Measurements from ENCODE around the gene C22orf23. TPM values are rescaled to one million over a fixed set of nuclear protein-coding genes. Genes with fewer than 3 reads are reported as not detected.
"Not testable (repeated sequence)": the region's sequence is repeated elsewhere in the genome, so short reads cannot be mapped to it uniquely, and the experiment has no call there.

Gene C22orf23
- total RNA-seq, 2 experiments from 2014 or later, result 0.14 TPM; not detected in 1

- H3K9me3 Mint-ChIP-seq; intact Hi-C loops (cut with micrococcal nuclease); H3K27me3 Mint-ChIP-seq; H3K4me1 Mint-ChIP-seq (ENCODE audit: low read depth); POLR2A ChIA-PET; DNase-seq; H3K27ac Mint-ChIP-seq; H3K36me3 Mint-ChIP-seq; H3K4me3 Mint-ChIP-seq: not testable (repeated sequence)
- CTCF ChIA-PET, result interaction anchor here (0.8 kb wide), 1 partner anchor 10 kb away, joined by 3 read pairs; no protein-coding TSS in a partner anchor
Measured at GRCh38 chr22:37976022-37976421, 22.6 kb upstream of the C22orf23 start.

- no peak for DNase-seq
- POLR2A ChIA-PET, result no interaction called here
- no peak overlapping the region for H3K4me3 Mint-ChIP-seq
- no peaks in the 10 kb centered on the region for H3K27me3 Mint-ChIP-seq
- intact Hi-C loops (cut with micrococcal nuclease), result no loop called here
- no peaks in the 10 kb centered on the region for H3K9me3 Mint-ChIP-seq
- CTCF ChIA-PET, result no interaction called here
- H3K27ac Mint-ChIP-seq, result no peak overlapping the region
- H3K4me1 Mint-ChIP-seq (ENCODE audit: low read depth), result no peaks in the 10 kb centered on the region
- H3K36me3 Mint-ChIP-seq, result peaks cover 8% of the 10 kb centered on the region
Measured at GRCh38 chr22:37975153-37975552, 21.8 kb upstream of the C22orf23 start.

DNA sequence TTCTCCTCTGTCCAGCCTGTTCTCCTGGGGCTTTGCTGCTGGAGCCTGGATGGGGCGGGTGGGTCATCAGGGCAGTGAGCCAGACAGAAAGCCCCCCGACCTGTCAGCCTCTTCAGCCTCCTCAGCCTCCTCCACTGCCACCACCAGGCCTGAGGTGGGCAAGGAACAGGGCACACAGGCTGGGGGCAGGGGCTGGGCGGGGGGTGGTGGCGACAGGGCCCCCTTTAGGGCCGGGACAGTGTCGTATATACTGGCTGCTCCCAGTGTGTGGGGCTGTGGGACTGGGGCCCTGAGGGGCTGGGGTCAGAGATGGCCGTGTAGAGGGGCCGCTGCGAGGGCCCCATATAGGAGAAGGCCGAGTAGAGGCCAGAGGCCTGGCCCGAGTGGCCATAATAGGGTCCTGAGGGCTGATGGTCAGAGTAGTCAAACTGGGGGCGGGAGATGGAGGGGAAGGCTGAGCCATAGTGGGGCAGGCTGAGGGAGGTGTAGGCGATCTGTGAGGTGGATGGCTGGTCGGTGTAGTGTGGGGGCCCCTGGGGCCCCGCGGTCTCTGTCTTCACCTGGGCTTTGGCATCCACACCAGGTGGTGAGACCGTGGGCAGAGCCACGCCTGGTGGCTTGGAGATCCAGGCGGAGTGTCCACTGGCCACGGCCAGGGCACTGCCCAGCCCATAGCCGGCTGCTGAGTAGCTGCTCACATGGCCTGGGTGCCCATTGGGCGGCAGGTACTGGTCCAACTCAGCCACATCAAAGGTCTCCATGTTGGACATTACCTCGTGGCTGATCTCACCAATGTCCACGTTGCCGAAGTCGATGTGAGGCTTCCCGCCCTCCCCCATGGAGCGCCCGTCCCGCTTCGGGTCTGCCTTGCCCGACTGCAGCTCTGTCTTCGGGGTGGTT, 20.1 kb upstream of the C22orf23 start:
- Mint-ChIP-seq H3K4me1 (ENCODE audit: low read depth) (no peaks in the 10 kb centered on the region), H3K27me3 (no peaks in the 10 kb centered on the region), H3K27ac (no peak overlapping the region), H3K9me3 (no peaks in the 10 kb centered on the region), H3K36me3 (peaks cover 12% of the 10 kb centered on the region), H3K4me3 (no peak overlapping the region)
- ChIA-PET POLR2A (no interaction called here), CTCF (no interaction called here)
- intact Hi-C loops (cut with micrococcal nuclease), result no loop called here
- DNase-seq, result no peak

GRCh38 chr22:37972527-37972926, 19.1 kb upstream of the C22orf23 start:
- H3K9me3 Mint-ChIP-seq, result no peaks in the 10 kb centered on the region
- no peaks in the 10 kb centered on the region for H3K4me1 Mint-ChIP-seq (ENCODE audit: low read depth)

DNA sequence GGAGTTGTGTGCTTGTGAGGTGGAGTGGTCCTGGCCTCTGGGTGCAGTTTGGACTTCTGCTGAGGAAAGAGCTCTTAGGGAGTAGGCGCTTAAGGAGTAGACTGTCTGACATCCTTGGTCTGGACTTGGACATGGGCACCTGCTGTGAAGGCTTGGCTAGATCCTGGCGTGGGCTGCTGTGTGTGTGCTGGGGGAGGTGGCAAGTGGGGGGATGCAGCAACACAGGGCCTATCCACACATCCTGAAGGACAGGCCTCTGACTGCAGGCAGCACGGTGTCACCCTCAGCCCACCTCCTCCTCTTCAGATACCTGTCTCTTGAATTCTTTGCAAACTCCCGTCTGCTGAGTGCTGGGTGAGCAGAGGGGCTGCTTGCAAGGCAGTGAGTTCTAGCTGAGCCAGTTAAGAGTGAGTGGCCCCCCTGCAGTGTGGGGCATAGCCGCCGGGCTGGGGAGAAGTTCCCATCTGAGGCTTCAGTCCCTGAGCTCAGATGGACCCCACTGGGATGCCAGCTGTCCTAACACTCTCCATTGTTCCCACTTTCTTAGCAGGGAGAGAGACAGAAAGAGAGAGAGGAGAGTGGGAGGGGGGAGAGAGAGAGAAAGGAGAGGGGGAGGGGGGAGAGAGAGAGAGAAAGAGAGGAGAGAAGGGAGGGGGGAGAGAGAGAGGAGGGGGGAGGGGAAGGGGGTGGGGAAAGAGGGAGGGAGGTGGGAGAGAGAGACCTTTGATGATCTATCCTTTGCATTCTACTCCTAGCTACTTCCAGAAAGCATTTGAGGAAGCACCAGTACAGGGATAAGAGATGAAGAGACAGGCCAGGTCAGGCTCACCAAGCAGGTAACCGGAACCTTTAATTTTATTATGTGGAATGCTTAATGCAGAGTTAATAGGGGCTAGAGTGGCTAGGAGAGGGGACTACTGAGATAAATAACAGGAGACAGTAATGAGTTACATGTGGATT, 18.4 kb upstream of the C22orf23 start:
- Mint-ChIP-seq H3K4me1 (ENCODE audit: low read depth) (no peaks in the 10 kb centered on the region), H3K27me3 (no peaks in the 10 kb centered on the region), H3K27ac (no peak overlapping the region), H3K4me3 (no peak overlapping the region), H3K9me3 (no peaks in the 10 kb centered on the region), H3K36me3 (peaks cover 21% of the 10 kb centered on the region)
- ChIA-PET POLR2A (interaction anchor here (0.5 kb wide), 1 partner anchor 88 kb away, joined by 3 read pairs; no protein-coding TSS in a partner anchor), CTCF (interaction anchor here (1.3 to 1.6 kb wide), 2 partner anchors 38 to 154 kb away, joined by 4 to 6 read pairs; no protein-coding TSS in a partner anchor)
- DNase-seq, result no peak
- intact Hi-C loops (cut with micrococcal nuclease), result no loop called here

More at GRCh38 chr22:37972527-37972926, 19.1 kb upstream of the C22orf23 start:
- ChIA-PET CTCF (no interaction called here), POLR2A (no interaction called here)
- Mint-ChIP-seq H3K36me3 (peaks cover 19% of the 10 kb centered on the region), H3K27me3 (no peaks in the 10 kb centered on the region), H3K4me3 (no peak overlapping the region), H3K27ac (no peak overlapping the region)
- no peak for DNase-seq
- intact Hi-C loops (cut with micrococcal nuclease), result no loop called here

DNA sequence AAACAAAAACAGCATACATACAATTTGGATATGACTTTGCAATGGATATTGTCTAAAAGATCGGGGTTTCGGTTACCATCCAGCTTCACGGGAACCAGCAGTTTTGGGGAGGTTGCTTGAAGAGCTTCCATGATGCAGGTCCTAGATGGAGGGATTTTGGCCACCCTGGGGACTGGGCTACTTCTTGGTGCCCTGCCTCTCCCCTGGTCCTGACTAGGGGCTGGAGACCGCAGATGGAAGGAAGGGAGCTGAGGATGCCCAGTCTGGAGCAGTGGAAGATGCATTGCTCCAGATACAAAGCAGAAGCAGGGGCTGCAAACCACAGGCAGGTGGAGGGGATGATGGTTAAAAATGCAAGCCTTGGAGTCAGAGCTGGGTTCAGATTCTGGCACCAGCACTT, 17.5 kb upstream of the C22orf23 start:
- H3K9me3 Mint-ChIP-seq, result no peaks in the 10 kb centered on the region
- H3K4me3 Mint-ChIP-seq, result no peak overlapping the region
- intact Hi-C loops (cut with micrococcal nuclease), result no loop called here
- CTCF ChIA-PET, result interaction anchor here (1.2 to 1.6 kb wide), 3 partner anchors 9 to 153 kb away, joined by 3 to 6 read pairs (median 4); no protein-coding TSS in a partner anchor
- peaks cover 22% of the 10 kb centered on the region for H3K36me3 Mint-ChIP-seq
- no peaks in the 10 kb centered on the region for H3K27me3 Mint-ChIP-seq
- no peak for DNase-seq
- H3K27ac Mint-ChIP-seq, result no peak overlapping the region
- H3K4me1 Mint-ChIP-seq (ENCODE audit: low read depth), result no peaks in the 10 kb centered on the region
- POLR2A ChIA-PET, result no interaction called here

GRCh38 chr22:37968452-37969251, 15.3 kb upstream of the C22orf23 start:
- Mint-ChIP-seq H3K27ac (no peak overlapping the region), H3K4me3 (no peak overlapping the region), H3K9me3 (no peaks in the 10 kb centered on the region), H3K27me3 (no peaks in the 10 kb centered on the region), H3K36me3 (peaks cover 26% of the 10 kb centered on the region), H3K4me1 (ENCODE audit: low read depth) (no peaks in the 10 kb centered on the region)
- no peak for DNase-seq
- ChIA-PET CTCF (interaction anchor here (1.0 kb wide), 1 partner anchor 35 kb away, joined by 3 read pairs; no protein-coding TSS in a partner anchor), POLR2A (no interaction called here)
- intact Hi-C loops (cut with micrococcal nuclease), result no loop called here

GRCh38 chr22:37967637-37968451, 14.4 kb upstream of the C22orf23 start:
- Mint-ChIP-seq H3K27me3 (no peaks in the 10 kb centered on the region), H3K4me3 (no peak overlapping the region), H3K27ac (no peak overlapping the region), H3K9me3 (no peaks in the 10 kb centered on the region), H3K36me3 (peaks cover 26% of the 10 kb centered on the region), H3K4me1 (ENCODE audit: low read depth) (no peaks in the 10 kb centered on the region)
- intact Hi-C loops (cut with micrococcal nuclease), result no loop called here
- CTCF ChIA-PET, result interaction anchor here (0.7 to 4.0 kb wide), 4 partner anchors 13 to 150 kb away, joined by 3 to 29 read pairs (median 4); partner anchors contain the start of genes C22orf23 and POLR2F
- DNase-seq, result no peak
- POLR2A ChIA-PET, result no interaction called here

- ChIA-PET POLR2A (no interaction called here), CTCF (interaction anchor here (0.7 to 4.0 kb wide), 4 partner anchors 13 to 150 kb away, joined by 3 to 29 read pairs (median 4); partner anchors contain the start of genes C22orf23 and POLR2F)
- H3K27ac Mint-ChIP-seq, result no peak overlapping the region
- intact Hi-C loops (cut with micrococcal nuclease), result no loop called here
- H3K4me3 Mint-ChIP-seq, result no peak overlapping the region
- H3K4me1 Mint-ChIP-seq (ENCODE audit: low read depth), result no peaks in the 10 kb centered on the region
- no peaks in the 10 kb centered on the region for H3K9me3 Mint-ChIP-seq
- peaks cover 29% of the 10 kb centered on the region for H3K36me3 Mint-ChIP-seq
- H3K27me3 Mint-ChIP-seq, result no peaks in the 10 kb centered on the region
- no peak for DNase-seq
Measured at GRCh38 chr22:37967147-37967546, 13.7 kb upstream of the C22orf23 start.

DNA sequence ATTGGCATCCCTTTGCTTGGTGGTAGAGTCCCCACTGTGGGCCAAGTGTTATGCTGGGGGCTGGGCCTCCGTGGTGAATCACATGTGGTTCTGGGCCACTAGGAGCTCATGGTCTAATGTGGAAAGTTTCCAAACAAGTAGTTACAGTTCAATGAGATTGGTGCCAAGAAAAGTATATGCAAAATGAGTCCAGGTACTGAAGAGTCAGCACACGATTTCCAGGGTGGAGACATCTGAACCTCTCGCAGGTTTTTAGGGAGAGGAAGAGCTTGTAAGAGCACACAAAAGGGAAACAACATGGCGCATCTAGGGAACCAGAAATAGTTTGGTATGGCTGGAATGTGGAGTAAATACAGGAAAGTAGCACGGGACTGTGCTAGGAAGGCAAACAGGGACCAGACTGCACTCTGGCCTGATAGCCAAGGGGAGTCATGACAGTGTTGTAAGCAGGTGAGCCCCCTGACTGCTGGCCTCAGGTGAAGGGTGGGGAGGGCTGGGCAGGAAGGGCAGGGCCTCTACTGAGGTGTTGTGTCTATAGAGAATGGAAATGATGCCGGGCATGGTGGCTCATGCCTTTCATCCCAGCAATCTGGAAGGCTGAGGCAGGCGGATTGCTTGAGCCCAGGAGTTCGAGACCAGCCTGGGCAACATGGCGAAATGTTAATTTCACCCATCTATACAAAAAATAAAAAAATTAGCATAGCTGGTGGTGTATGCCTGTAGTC, 12.7 kb upstream of the C22orf23 start:
- H3K4me3 Mint-ChIP-seq, result no peak overlapping the region
- H3K36me3 Mint-ChIP-seq, result peaks cover 34% of the 10 kb centered on the region
- H3K27me3 Mint-ChIP-seq, result no peaks in the 10 kb centered on the region
- no peak for DNase-seq
- ChIA-PET CTCF (interaction anchor here (0.6 to 4.0 kb wide), 23 partner anchors 9 to 150 kb away, joined by 3 to 29 read pairs (median 3); partner anchors contain the start of genes C22orf23, MICALL1, PICK1 and POLR2F), POLR2A (no interaction called here)
- no peak overlapping the region for H3K27ac Mint-ChIP-seq
- intact Hi-C loops (cut with micrococcal nuclease), result loop anchor here (1.0 kb wide), 1 partner anchor 149 kb away; no protein-coding TSS in a partner anchor
- no peaks in the 10 kb centered on the region for H3K4me1 Mint-ChIP-seq (ENCODE audit: low read depth)
- no peaks in the 10 kb centered on the region for H3K9me3 Mint-ChIP-seq
